CD4-positive, alpha-beta T cell (primary cell): ENCODE measurements around the gene STARD13. TPM values are rescaled to one million over a fixed set of nuclear protein-coding genes. Genes with fewer than 3 reads are reported as not detected.

Experiments used
- ATAC-seq: fragments of 200-7000 bp; cut with Tn5 transposase; one replicate; pipeline ENCODE4 v1.10.0; 2022; ENCODE audit warnings: mild to moderate bottlenecking; ENCODE audit not compliant: poor library complexity
- CTCF ChIA-PET: fragments of 350-600 bp; sonication (Branson Sonifier 250); formaldehyde crosslinking; loops from one replicate; lab custom pipeline; 2021; ENCODE audit warnings: antibody characterized with exemption, inconsistent platforms; lab: Charles Lee
- POLR2A ChIA-PET: fragments of 350-600 bp; sonication (Branson Sonifier 250); formaldehyde crosslinking; loops from one replicate; lab custom pipeline; 2021; ENCODE audit warnings: antibody characterized with exemption, inconsistent platforms; lab: Charles Lee
- DNase-seq, 14 experiments: peaks; one replicate each; pipeline ENCODE4 v3.0.0-alpha.2; 2013 to 2020; ENCODE audit warnings: mixed read lengths in 2 of 14
- H3K27ac ChIP-seq, 2 donors: one replicate each; pipeline versions ENCODE4 v1.5.1 to v1.7.0; 2013; ENCODE audit warnings: low read length in 2 of 2, low read depth in 1 of 2, mild to moderate bottlenecking in 1 of 2
- H3K27me3 ChIP-seq, 2 experiments: 1 replicate in 1 of 2; 2 replicates in 1 of 2; pipeline versions ENCODE4 v1.6.1 to v1.7.0; 2013; ENCODE audit warnings: low read length in 2 of 2, control low read depth in 1 of 2, mild to moderate bottlenecking in 1 of 2, moderate library complexity in 1 of 2; ENCODE audit not compliant: insufficient read depth in 2 of 2, control insufficient read depth in 1 of 2
- H3K36me3 ChIP-seq: one replicate; pipeline ENCODE4 v1.6.1; 2013; ENCODE audit warnings: low read length, control low read depth; ENCODE audit not compliant: insufficient read depth
- H3K4me1 ChIP-seq: one replicate; pipeline ENCODE4 v1.6.1; 2013; ENCODE audit warnings: low read length, control low read depth; ENCODE audit not compliant: insufficient read depth
- H3K4me3 ChIP-seq: one replicate; pipeline ENCODE4 v1.5.1; 2013; ENCODE audit warnings: mild to moderate bottlenecking, low read length, moderate library complexity
- H3K9me3 ChIP-seq, 2 experiments: 1 replicate in 1 of 2; 2 replicates in 1 of 2; pipeline versions ENCODE4 v1.6.1 to v1.7.0; 2013; ENCODE audit warnings: low read length in 2 of 2, mild to moderate bottlenecking in 2 of 2, control low read depth in 1 of 2, moderate library complexity in 1 of 2; ENCODE audit not compliant: control insufficient read depth in 1 of 2, insufficient read depth in 1 of 2
- H3K27ac Mint-ChIP-seq: one replicate; pipeline ENCODE4 v1.8.0; 2020; ENCODE audit warnings: mixed read lengths
- H3K27me3 Mint-ChIP-seq: one replicate; pipeline ENCODE4 v1.8.0; 2021; ENCODE audit warnings: mixed read lengths
- H3K36me3 Mint-ChIP-seq: one replicate; pipeline ENCODE4 v1.8.0; 2021; ENCODE audit warnings: low read depth, mixed read lengths
- H3K4me1 Mint-ChIP-seq: one replicate; pipeline ENCODE4 v1.8.0; 2021; ENCODE audit warnings: low read depth, mixed read lengths
- H3K4me3 Mint-ChIP-seq: one replicate; pipeline ENCODE4 v1.8.0; 2020; ENCODE audit warnings: mild to moderate bottlenecking, mixed read lengths
- H3K9me3 Mint-ChIP-seq: one replicate; pipeline ENCODE4 v1.8.0; 2020; ENCODE audit warnings: mixed read lengths
- intact Hi-C, 2 experiments: fragments of 100-400 bp; cut with DNase I in 1 of 2; cut with micrococcal nuclease in 1 of 2; formaldehyde crosslinking; loops; one replicate each; pipeline versions ENCODE4 v1.15.1 to v1.9.0; 2023 to 2025; cut with DNase I, micrococcal nuclease
- total RNA-seq, 174 experiments: library from RNA in 2 of 174; stranded (reverse) in 2 of 174; gene quantifications; one replicate each; pipeline ENCODE4 v1.2.3 and lab custom pipeline; 2021 to 2026
- TF ChIP-seq, protein P1 (sequence below): fragments of 200-600 bp; IDR thresholded peaks from one replicate; pipeline ENCODE4 v1.8.0; 2022; ENCODE audit warnings: antibody characterized with exemption, mild to moderate bottlenecking

The STARD13 gene
- total RNA-seq, 2 experiments from 2014 or later = not detected

DNA sequence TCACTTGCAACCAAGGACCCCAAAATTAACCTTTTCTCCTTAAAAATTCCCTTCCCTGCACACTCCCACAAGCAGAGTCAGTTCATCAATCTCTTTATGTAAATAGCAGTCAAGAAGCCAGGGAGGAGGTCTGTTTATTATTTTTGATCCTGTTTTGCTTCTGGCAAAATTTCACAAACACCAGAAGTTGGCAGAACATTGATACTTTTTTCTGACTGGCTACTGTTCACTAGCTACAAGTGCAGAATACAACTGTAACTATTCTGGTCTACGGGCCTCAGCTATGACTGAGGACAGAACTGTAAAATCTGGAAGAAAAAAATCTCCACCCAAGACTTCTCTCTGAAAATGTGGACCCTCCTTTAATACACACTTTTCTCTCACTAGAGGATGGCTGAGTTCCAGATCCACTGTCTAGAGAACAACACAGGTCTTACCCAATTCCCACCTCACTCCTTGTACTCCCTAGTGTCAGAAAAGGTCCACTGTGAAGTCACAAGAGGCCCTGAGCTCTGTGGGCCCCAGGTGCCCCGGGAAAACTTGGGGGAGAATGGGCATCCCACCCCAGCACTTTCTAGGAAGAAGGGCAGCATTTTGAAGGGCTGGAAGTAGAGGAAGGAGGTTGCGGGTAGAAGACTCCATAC, 14.5 kb downstream of the STARD13 start:
- H3K9me3 ChIP-seq = no peaks in the 10 kb centered on the region
- ChIA-PET CTCF (no interaction called here), POLR2A (no interaction called here)
- H3K27ac Mint-ChIP-seq = no peak overlapping the region
- DNase-seq = no peak
- no peaks in the 10 kb centered on the region for H3K9me3 Mint-ChIP-seq
- intact Hi-C loops = no loop called here
- H3K36me3 ChIP-seq = no peaks in the 10 kb centered on the region
- no peaks in the 10 kb centered on the region for H3K27me3 ChIP-seq
- no peak for ATAC-seq
- H3K4me1 ChIP-seq = no peaks in the 10 kb centered on the region
- H3K4me3 Mint-ChIP-seq = no peak overlapping the region
- H3K4me1 Mint-ChIP-seq = no peaks in the 10 kb centered on the region
- H3K36me3 Mint-ChIP-seq = no peaks in the 10 kb centered on the region
- H3K4me3 ChIP-seq = no peak overlapping the region
- TF ChIP-seq, protein P1, sequence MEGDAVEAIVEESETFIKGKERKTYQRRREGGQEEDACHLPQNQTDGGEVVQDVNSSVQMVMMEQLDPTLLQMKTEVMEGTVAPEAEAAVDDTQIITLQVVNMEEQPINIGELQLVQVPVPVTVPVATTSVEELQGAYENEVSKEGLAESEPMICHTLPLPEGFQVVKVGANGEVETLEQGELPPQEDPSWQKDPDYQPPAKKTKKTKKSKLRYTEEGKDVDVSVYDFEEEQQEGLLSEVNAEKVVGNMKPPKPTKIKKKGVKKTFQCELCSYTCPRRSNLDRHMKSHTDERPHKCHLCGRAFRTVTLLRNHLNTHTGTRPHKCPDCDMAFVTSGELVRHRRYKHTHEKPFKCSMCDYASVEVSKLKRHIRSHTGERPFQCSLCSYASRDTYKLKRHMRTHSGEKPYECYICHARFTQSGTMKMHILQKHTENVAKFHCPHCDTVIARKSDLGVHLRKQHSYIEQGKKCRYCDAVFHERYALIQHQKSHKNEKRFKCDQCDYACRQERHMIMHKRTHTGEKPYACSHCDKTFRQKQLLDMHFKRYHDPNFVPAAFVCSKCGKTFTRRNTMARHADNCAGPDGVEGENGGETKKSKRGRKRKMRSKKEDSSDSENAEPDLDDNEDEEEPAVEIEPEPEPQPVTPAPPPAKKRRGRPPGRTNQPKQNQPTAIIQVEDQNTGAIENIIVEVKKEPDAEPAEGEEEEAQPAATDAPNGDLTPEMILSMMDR = no peak
- peaks cover 11% of the 10 kb centered on the region for H3K27me3 Mint-ChIP-seq
- no peak overlapping the region for H3K27ac ChIP-seq

DNA sequence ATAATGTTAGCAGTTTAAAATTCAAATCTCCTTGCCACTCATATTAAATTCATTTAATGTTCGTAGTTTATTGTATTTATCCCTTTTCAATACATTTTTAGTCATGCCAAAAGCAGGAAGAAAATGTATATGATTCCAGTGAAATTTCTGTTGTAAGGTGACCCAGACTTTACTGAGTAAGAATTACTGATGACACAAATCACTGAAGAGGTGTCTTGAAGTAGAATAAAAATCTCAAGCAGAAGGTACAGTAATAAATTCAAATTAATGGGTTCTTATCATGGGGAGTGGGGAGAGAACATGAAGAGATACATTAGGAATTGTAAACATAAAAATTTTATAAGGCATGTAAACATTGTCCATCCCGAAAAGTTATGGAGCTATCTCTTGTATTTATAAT, 19.9 kb downstream of the STARD13 start:
- H3K27me3 ChIP-seq = no peaks in the 10 kb centered on the region
- Mint-ChIP-seq H3K9me3 (no peaks in the 10 kb centered on the region), H3K36me3 (no peaks in the 10 kb centered on the region), H3K27me3 (peaks cover 12% of the 10 kb centered on the region), H3K27ac (no peak overlapping the region), H3K4me3 (no peak overlapping the region), H3K4me1 (no peaks in the 10 kb centered on the region)
- no peak overlapping the region for H3K27ac ChIP-seq
- DNase-seq (no peak), ATAC-seq (no peak)
- intact Hi-C loops = no loop called here
- no peaks in the 10 kb centered on the region for H3K9me3 ChIP-seq
- ChIA-PET POLR2A (no interaction called here), CTCF (no interaction called here)
- TF ChIP-seq, protein P1 = no peak
- H3K4me3 ChIP-seq = no peak overlapping the region
- no peaks in the 10 kb centered on the region for H3K4me1 ChIP-seq
- H3K36me3 ChIP-seq = no peaks in the 10 kb centered on the region

DNA sequence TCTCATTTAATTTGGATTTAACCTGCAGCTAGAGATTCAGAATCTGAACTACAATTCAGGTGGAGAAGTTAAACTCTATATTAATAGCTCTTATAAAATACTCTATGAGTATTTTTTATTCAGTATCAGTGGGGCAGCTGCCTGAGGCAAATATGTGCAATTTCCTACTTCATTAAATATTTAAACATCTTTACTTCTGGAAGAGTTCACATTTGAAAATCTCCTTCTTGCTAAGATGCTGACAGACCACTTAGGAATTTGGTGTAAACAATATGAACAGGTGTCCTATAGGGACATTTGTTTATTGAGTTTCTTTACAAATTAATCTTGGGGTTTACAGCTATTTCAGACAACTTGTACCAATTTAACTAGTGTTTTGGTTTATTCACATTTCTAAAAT, 20.4 kb downstream of the STARD13 start:
- no peak overlapping the region for H3K27ac ChIP-seq
- Mint-ChIP-seq H3K9me3 (no peaks in the 10 kb centered on the region), H3K27me3 (peaks cover 11% of the 10 kb centered on the region), H3K4me3 (no peak overlapping the region), H3K4me1 (no peaks in the 10 kb centered on the region), H3K27ac (no peak overlapping the region), H3K36me3 (no peaks in the 10 kb centered on the region)
- H3K36me3 ChIP-seq = no peaks in the 10 kb centered on the region
- intact Hi-C loops = no loop called here
- CTCF ChIA-PET = no interaction called here
- ATAC-seq (no peak), DNase-seq (no peak)
- TF ChIP-seq, protein P1 = no peak
- no peaks in the 10 kb centered on the region for H3K4me1 ChIP-seq
- no peak overlapping the region for H3K4me3 ChIP-seq
- H3K27me3 ChIP-seq = no peaks in the 10 kb centered on the region
- POLR2A ChIA-PET = no interaction called here
- no peaks in the 10 kb centered on the region for H3K9me3 ChIP-seq
